Epithelial cell of proximal tubule (primary cell): ENCODE results near the gene DYNC1H1. TPM values are rescaled to one million over a fixed set of nuclear protein-coding genes. Genes with fewer than 3 reads are reported as not detected.
"Not testable (repeated sequence)": the region's sequence is repeated elsewhere in the genome, so short reads cannot be mapped to it uniquely, and the experiment has no call there.

Experiments
- DNase-seq: peaks from one replicate; pipeline ENCODE4 v3.0.0-alpha.2; 2011; ENCODE audit warnings: low read depth
- H3K4me3 ChIP-seq: 2 replicates; pipeline ENCODE4 v1.5.1; 2011; ENCODE audit warnings: low read depth, mild to moderate bottlenecking, low read length
- total RNA-seq: library from RNA; depleted of rRNA; stranded (reverse); fragments of >200 nt; gene quantifications from 2 replicates; pipeline ENCODE4 v1.2.3, GENCODE V29; 2015
- TF ChIP-seq, protein P1 (sequence below): conservative IDR thresholded peaks from 2 replicates; pipeline ENCODE4 v1.5.1; 2012; ENCODE audit warnings: low read depth, mild to moderate bottlenecking, low read length

The DYNC1H1 gene
- total RNA-seq, 1 donor from 2014 or later: 402 TPM

DNA sequence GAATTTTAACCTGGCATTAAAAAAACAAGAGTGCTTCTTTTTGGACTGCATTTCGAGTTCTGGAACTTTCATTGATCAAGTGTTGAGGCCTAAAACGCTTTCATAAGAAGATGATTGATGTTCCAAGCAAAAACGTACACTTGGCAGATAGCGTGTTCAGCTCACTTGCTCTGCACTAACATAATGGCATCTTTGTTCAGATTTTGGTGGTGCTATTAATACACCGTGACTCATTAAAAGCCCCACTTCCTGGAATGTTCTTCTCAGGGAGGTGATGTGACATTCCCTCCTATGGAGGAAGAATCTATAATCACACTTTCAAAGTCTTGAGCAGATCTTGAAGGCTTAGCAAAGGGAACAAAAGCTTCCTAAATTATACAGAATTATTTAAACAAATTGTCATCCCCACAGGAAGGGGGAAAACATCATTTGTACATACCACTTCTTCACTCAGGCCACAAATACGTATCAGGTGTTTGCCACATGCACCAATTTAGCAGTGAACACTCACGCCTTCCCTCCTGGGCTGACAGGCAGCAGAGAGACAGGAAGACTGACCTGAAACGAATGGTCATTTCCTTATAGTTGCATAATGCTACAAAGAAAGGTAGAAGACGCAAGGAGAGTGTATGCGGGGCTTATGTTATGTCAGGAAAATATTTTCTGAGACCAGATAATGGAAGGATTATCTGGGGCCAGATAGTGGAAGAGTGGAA lies 107.1 kb downstream of the DYNC1H1 start:
- H3K4me3 ChIP-seq: no peak overlapping the region
- DNase-seq: no peak
- TF ChIP-seq, protein P1, sequence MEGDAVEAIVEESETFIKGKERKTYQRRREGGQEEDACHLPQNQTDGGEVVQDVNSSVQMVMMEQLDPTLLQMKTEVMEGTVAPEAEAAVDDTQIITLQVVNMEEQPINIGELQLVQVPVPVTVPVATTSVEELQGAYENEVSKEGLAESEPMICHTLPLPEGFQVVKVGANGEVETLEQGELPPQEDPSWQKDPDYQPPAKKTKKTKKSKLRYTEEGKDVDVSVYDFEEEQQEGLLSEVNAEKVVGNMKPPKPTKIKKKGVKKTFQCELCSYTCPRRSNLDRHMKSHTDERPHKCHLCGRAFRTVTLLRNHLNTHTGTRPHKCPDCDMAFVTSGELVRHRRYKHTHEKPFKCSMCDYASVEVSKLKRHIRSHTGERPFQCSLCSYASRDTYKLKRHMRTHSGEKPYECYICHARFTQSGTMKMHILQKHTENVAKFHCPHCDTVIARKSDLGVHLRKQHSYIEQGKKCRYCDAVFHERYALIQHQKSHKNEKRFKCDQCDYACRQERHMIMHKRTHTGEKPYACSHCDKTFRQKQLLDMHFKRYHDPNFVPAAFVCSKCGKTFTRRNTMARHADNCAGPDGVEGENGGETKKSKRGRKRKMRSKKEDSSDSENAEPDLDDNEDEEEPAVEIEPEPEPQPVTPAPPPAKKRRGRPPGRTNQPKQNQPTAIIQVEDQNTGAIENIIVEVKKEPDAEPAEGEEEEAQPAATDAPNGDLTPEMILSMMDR: no peak

DNA sequence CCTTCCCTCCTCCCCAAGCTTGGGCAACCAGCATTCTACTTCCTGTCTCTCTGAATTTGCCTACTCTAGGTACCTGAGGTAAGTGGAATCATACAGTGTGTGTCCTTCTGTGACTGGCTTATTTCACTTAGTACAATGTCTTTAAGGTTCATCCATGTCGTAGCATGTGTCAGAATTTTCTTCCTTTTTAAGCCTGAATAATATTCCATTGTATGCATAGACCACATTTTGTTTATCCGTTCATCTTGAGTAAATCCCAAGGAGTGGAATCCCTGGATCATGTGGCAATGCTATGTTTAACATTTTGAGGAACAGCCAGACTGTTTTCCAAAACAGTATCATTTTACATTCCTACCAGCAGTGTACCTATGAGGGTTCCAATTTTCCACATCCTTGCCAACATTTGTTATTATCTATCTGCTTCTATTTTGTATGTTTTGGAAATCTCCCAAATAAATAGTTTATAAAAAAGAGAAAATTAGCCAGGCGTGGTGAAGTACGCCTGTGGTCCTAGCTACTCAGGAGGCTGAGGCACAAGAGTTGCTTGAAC lies 110.1 kb downstream of the DYNC1H1 start:
- H3K4me3 ChIP-seq: no peak overlapping the region
- no peak for DNase-seq
- TF ChIP-seq, protein P1: no peak

DNA sequence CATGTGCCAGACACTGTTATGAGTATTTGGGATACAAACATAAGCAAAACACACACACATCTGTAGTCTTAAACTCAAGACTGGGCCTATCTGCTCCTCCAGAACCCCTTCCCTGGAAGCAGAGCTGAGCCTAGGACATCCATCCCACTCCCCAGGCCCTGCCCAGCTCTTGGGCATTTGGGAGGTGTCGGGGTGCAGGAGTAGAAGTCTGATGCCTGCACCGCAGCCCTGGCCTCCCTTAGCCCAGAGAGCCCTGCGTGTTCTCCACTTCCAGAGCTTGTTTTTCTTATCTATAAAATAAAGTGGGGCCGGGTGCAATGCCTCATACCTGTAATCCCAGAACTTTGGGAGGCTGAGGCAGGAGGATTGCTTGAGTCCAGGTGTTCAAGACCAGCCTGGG lies 110.8 kb downstream of the DYNC1H1 start:
- TF ChIP-seq, protein P1: no peak
- no peak for DNase-seq
- no peak overlapping the region for H3K4me3 ChIP-seq

DNA sequence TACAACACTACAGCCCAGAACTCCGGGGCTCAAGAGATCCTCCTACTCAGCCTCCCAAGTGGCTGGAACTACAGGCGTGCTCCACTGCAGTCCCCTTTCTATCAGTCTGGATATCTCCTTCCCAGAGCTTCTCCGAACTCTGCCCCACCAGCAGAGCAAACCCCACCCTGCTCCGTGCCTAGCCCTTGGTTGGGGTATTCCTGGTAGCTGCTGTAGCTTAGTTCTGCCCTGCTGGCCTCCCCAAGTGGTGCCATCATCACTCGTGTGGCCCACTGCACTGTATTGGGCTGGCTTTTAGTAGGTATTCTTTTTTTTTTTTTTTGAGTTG lies 113.0 kb downstream of the DYNC1H1 start:
- no peak overlapping the region for H3K4me3 ChIP-seq
- DNase-seq: no peak
- TF ChIP-seq, protein P1: no peak

DNA sequence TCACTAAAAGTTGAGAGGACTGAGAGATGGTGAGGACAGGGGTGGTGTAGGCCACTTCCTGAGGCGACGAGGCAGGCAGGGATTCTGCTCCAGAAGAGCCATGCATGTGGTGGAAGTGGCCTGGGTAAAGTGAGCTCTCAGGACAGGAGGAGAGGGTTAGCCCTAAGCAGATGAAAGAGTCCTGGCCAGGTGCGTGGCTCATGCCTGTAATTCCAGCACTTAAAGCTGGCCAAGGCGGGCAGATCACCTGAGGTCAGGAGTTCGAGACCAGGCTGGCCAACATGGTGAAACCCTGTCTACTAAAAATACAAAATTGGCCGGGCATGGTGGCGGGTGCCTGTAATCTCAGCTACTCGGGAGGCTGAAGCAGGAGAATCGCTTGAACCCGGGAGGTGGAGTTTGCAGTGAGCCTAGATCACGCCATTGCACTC lies 114.0 kb downstream of the DYNC1H1 start:
- not testable (repeated sequence) for DNase-seq

DNA sequence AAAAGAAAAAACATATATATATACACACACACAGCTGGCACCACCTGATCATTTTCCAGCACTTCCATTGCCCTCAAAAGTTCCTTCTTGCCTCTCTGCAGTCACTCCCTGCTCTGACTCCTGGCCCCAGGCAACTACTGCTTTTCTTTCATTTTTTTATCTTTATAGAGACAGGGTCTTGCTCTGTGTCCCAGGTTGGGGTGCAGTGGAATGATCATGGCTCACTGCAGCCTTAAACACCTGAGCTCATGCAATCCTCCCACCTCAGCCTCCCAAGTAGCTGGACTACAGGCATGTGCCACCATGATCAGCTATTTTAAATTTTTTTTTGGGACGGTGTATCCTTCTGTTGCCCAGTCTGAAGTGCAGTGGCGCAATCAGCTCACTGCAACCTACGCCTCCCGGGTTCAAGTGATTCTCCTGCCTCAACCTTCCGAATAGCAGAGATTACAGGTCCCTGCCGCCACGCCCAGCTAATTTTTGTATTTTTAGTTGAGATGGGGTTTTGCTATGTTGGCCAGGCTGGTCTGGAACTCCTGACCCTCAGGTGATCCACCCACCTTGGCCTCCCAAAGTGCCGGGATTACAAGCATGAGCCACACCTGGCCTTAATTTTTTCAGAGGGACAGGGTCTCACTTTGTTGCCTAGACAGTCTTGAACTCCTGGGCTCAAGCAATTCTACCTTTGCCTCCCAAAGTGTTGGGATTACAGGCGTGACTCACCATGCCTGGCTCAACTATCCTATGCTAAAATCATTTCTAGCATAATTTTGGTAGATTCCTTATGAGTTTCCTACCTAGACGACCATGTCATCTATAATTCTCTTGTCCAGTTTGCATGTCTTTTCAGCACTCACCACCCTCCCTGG lies 114.7 kb downstream of the DYNC1H1 start:
- DNase-seq: no peak
- TF ChIP-seq, protein P1: no peak

More for the DNA sequence above, 114.0 kb downstream of the DYNC1H1 start:
- H3K4me3 ChIP-seq: not testable (repeated sequence)

DNA sequence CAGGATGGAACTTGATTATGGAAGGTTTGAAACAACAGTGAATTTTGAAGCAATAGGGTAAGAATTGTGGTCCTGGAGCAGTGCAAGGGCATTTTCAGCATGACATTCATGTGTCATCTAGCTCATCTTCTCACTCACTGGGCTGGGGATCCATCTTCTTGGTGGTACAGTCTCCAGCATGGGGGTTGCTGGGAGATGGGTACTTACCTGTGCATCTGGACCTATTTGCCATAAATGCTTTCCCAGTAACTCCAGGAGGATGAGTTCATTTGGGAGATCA lies 115.3 kb downstream of the DYNC1H1 start:
- TF ChIP-seq, protein P1: no peak
- H3K4me3 ChIP-seq: no peak overlapping the region
- no peak for DNase-seq

More for the DNA sequence above, 114.7 kb downstream of the DYNC1H1 start:
- H3K4me3 ChIP-seq: no peak overlapping the region
